ENCODE measurements around the gene PLB1.

The PLB1 gene

DNA sequence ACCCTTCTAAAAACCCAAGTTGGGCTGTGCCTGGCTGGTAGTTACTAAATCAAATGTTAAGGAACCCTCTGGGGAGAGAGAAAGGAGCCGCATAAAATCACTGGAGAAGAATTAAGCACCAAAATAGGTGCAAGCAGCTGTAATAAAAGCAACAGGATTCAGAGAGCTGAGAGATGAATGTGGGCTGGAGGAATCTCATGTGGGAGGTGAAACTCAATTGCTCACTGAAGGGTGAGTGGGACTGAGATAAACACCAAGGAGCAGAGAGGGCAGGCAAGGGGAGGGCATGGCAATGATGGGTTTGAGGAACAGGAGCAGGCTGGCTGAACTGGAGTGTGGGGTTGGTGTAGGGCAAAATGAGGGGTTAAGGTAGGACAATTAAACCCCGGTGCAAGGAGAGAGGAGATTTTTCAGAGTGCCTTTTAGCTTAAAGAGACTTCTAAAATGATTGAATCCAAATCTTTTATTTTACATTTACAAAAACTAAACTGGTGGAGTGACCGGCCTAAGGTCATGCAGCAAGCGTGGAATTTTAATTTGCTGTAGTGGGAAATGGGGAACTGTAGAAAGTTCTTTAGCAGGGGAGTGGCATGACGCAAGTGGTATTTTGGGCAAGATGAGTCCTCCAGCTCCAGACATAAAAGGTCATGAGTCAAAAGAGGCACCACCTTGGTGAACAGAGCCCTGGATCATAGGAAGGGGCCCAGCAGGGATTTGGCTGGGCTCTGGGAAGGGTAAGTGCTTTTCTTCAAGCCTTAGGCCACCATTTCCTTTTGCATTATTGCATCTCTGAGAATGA lies 10.5 kb downstream of the PLB1 start:
- peak in 1 of 2 donors; percentile 8 for DNase-seq (ENCODE audit: low read depth in 2 of 2)

GRCh38 chr2:28507796-28508764 lies 12.2 kb downstream of the PLB1 start:
- peak; percentile 26 to 32 for DNase-seq (ENCODE audit: low read depth in 2 of 2)

DNA sequence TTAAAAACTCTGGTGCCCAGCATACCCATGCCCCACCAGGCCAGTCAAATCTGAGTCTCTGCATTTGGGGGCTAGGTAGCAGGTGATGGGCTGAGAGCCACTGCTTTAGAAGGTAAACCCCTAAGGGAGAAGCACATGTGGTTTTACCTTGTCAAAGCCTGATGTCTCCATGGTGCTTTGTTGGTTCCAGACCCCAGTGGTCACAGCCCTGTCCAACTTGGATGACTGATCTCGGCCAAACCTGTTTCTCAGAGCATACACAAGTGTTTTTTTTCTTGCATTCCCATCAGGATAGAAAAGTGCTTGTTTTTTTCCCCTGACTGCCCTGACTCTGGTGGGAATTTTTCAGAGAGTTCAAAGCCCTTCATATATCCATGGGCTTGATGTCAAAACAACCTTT lies 13.5 kb downstream of the PLB1 start:
- no peak for DNase-seq (ENCODE audit: low read depth in 2 of 2)

DNA sequence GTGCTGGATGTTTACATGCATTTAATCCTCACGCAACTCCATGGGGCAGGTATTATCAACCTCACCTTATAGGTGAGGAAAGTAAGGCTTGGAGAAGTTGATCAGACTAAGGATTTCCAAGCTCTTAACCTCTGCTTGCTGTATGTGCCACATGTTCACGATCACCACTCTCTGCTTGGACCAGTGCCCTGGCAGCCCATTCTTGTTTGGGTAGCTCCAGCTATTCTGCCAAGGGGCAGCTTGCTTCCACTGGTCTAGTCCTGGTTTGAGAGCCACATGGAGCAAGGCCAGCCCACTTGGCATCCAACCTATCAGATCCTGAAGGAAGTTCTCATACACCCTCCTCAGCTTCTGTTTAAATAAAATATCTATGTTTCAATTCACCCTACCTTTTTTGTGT lies 14.3 kb downstream of the PLB1 start:
- no peak for DNase-seq (ENCODE audit: low read depth in 2 of 2)

DNA sequence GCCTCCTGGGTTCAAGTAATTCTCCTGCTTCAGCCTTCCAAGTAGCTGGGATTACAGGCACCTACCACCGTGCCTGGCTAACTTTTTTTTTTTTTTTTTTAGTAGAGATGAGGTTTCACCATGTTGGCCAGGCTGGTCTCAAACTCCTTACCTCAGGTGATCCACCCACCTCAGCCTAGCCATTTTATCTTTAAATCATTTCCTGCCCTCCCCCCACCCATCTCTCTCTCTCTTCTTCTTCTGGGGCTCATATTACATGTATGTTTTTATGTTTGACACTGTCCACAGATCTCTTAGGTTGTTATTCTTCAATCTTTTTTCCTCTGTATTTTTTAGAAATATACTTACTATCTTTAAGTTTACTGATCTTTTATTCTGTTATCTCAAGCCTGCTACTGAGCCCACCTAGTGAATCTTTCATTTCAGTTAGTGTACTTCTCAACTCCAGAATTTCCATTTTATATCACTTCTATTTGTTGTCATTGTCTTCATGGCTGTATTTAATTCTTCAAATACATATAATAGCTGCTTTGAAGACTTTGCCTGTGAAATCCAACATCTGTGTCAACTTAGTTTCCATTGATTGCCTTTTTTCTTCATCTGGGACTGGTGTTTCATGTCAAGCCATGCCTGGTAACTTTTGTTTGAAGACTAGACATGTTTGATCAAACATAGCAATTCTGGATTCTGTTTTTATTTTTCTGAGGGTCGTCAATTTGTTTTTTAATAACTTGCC lies 16.2 kb downstream of the PLB1 start:
- no peak for DNase-seq (ENCODE audit: low read depth in 2 of 2)

- DNase-seq (ENCODE audit: low read depth in 2 of 2) = no peak
Observed at GRCh38 chr2:28512607-28512965, 16.7 kb downstream of the PLB1 start.

DNA sequence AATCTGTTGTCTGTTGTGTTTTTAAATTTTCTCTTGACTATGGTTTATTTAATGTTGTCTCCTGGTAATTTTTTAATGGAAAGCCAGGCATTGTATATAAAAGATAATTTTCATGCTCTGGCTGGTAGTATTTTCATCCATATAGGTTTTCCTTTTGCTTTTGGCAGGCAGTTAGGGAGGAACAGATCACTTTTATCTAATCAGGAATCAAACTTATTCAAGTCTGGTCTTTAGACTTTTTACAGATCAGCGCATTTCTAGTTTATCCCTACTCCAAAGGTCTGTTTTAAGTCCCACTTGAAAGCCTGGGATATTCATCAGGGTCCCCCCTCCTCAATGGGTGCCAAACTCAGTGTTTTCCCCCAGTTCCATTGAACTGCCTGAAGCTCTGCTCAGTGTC lies 17.2 kb downstream of the PLB1 start:
- DNase-seq (ENCODE audit: low read depth in 2 of 2) = no peak

DNA sequence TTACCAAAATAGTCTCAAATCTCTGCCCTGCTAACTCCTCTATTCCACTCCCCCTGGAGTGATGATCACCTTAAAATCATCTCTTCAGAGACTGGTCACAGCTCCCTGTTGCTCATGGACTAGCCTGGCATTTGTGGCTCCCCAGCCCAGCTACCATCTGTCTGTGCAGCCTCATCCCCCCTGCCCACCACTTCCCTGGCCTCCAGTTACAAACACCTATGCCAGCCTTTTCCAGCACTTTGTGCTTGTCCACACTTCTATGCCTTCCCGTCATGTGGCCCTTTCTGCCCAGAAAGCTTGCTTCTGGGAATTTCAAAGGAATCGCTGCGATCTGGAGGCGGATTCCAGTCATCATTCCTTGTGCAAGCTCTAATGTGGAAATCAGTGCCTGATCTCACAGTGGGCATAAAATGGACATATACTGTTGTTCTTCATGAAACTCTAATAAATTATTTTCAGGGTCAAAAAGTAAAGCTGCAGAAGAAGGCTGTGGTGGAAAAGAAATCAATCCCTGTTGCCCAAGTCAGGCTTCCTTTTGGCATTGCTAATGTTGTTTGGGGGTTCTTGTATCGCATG lies 19.4 kb downstream of the PLB1 start:
- no peak for DNase-seq (ENCODE audit: low read depth in 2 of 2)

- DNase-seq (ENCODE audit: low read depth in 2 of 2) = no peak
Observed at GRCh38 chr2:28516430-28516829, 20.6 kb downstream of the PLB1 start.

DNA sequence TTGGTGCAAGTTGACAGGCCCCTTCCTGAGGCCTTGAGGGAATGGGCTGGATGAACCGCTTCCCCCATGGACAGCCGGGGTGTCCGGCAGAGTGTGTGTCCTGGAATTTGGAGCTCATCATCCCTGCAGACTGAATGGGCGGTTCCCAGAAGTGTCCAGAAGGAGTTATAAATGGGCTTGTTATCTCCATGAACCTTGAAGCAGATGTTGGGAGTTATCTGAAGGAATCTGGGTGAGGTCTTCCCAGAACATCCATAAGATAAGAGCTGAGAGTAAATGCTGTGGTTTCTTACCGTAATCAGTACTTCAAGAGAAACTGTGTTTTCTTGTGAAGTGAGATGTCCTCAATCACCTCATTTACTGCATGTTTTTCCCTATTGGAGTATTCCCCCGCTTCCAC lies 21.1 kb downstream of the PLB1 start:
- DNase-seq (ENCODE audit: low read depth in 2 of 2) = no peak

- no peak for DNase-seq (ENCODE audit: low read depth in 2 of 2)
Observed at GRCh38 chr2:28521663-28522062, 25.8 kb downstream of the PLB1 start.

DNA sequence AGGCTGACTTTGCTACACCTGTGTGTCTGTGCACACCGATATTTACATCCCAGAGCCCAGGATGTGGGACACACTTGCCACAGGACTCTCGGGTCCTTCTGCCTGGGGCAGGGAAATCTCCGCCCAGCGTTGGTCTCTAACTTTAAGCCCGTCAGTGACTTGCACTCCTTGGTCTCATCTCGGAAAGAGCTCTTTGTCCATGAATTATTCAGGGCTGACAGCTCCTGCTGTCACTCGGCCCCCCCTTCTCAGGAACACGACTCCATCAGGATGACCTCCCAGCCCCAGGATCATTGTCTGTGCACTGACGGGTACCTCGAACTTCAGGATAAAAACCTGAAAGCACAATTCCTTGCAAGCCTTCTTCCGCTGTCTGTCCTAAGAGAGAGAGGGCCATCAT lies 26.6 kb downstream of the PLB1 start:
- DNase-seq (ENCODE audit: low read depth in 2 of 2) = no peak

DNA sequence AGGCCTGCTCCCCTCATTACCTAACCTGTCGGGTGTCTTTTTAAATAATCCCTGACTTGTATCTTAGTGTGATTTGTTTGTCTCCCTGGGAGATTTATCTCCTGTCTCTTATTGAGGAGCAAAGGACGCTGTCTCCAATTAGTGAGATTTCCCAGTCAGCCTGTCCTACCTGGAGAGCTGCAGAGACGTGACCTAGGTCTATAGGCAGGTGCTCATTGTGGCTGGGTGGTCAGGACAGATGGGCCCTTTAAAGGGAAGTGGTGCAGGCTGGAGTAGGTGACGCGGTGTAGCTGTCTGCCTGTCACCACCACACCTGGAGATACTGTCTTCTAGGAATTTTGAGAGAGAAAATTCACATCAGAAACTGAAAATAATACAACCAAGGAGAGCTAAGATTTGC lies 28.0 kb downstream of the PLB1 start:
- no peak for DNase-seq (ENCODE audit: low read depth in 2 of 2)

DNA sequence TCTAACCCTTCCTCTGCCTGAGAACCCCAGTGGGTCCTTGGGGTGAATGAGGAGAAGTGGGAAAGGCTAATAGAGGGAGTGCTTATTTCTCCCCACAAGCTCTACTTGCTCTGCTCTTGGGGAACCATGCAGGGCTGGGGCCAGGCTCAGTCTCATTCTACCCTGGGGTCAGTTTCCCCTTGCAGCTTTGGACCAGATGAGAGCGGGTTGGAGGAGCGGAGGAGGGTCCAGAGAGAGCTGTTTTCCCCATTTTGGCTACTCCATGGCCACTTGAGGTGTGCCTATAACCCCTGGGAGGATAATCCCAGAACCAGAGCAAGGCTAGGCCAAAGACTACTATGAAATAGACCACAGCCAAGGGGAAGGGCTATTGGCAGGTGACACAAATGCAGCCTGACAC lies 29.6 kb downstream of the PLB1 start:
- DNase-seq (ENCODE audit: low read depth in 2 of 2) = no peak

- DNase-seq (ENCODE audit: low read depth in 2 of 2) = no peak
Observed at GRCh38 chr2:28526527-28527132, 30.8 kb downstream of the PLB1 start.

- DNase-seq (ENCODE audit: low read depth in 2 of 2) = no peak
Observed at GRCh38 chr2:28527196-28527595, 31.3 kb downstream of the PLB1 start.

DNA sequence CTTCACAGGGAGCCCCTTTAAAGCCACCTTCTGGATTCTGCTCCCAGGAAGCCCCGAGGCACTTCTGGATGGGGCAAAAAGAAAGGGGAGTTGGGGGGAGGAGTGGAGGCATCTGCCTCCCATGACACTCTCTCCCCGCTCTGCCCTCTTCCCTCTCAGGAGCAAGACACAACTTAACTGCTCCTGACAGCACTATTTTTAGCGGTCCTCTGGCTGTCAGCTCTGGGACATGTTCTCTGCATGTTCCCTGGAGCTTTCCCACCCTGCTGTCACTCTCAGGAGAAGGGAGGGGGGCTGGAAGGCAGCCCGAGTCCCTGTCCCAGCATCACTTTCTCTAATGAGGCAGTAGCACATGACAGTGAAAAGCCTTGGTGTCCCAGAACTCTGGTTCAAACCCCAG lies 32.3 kb downstream of the PLB1 start:
- no peak for DNase-seq (ENCODE audit: low read depth in 2 of 2)

DNA sequence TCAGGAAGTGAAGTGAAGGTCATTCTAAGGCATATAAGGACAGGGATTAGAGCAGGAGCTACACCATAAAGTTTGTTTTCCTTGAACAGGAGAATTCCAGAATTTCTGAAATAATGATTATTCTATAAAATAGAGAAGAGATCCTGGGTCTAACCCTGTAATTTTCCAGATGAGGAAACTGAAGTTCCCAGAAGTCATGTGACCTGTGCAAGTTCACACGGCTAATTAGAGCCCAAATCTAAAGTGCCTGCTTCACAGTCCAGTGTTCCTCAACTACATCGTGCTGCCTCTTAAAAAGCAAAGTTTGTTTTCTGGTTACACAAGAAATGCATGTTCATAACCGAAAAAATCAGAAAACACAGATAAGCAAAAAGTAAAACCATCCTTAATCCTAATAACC lies 34.9 kb downstream of the PLB1 start:
- no peak for DNase-seq (ENCODE audit: low read depth in 2 of 2)

GRCh38 chr2:28532399-28532798 lies 36.5 kb downstream of the PLB1 start:
- DNase-seq (ENCODE audit: low read depth in 2 of 2) = no peak

GRCh38 chr2:28533044-28533680 lies 37.3 kb downstream of the PLB1 start:
- no peak for DNase-seq (ENCODE audit: low read depth in 2 of 2)

GRCh38 chr2:28534817-28535216 lies 39.0 kb downstream of the PLB1 start:
- DNase-seq (ENCODE audit: low read depth in 2 of 2) = no peak

Data from stimulated activated CD4-positive, alpha-beta T cell treated with anti-CD3 and anti-CD28 coated beads, Interleukin-15, amount 100 ng/mL, for 48 hours (primary cell).